ENCODE results near the gene IL1RL1.

The IL1RL1 gene

GRCh38 chr2:102355526-102356380 is 44.4 kb downstream of the IL1RL1 start, which contains the start of gene IL18R1:
Gene IL18R1, plus strand, starts transcription at chr2:102355796. Its CDS starts 6,865 bp downstream, at chr2:102362661.
- TF ChIP-seq CTCF (IDR thresholded peaks at IDR 0.05; ENCODE audit: borderline replicate concordance, insufficient read depth, low read depth, low read length), result peak; percentile 85
- peak within 1 kb of the TSS; percentile 86 for H3K4me3 ChIP-seq (ENCODE audit: low read depth, low read length)

GRCh38 chr2:102356381-102356712 is 45.0 kb downstream of the IL1RL1 start:
- TF ChIP-seq CTCF (IDR thresholded peaks at IDR 0.05; ENCODE audit: borderline replicate concordance, insufficient read depth, low read depth, low read length), result no peak
- peak overlapping the region; percentile 86 for H3K4me3 ChIP-seq (ENCODE audit: low read depth, low read length)

GRCh38 chr2:102356741-102357140 is 45.4 kb downstream of the IL1RL1 start:
- peak overlapping the region; percentile 21 for H3K4me3 ChIP-seq (ENCODE audit: low read depth, low read length)
- TF ChIP-seq CTCF (IDR thresholded peaks at IDR 0.05; ENCODE audit: borderline replicate concordance, insufficient read depth, low read depth, low read length), result no peak

- peak overlapping the region; percentile 39 for H3K4me3 ChIP-seq (ENCODE audit: low read depth, low read length)
- TF ChIP-seq CTCF (IDR thresholded peaks at IDR 0.05; ENCODE audit: borderline replicate concordance, insufficient read depth, low read depth, low read length), result no peak
Measured at GRCh38 chr2:102357937-102358336, 46.6 kb downstream of the IL1RL1 start.

DNA sequence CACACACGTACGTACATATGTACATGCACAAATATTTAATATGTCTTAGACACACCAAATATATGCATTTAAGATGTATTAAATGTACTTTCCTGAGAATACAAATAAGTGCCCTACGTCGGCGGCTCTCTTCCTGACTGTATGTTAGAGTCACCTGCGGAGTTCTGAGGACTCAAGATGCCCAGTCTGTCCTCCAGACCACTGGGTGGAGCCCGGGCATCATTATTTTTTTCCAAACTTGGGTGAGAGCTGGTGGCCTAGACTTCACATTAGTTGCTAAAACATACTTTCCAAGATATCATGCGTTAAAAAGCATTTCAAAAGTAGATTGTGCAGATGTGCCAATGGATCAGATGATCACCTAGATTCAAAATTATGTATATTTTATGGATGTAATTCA is 47.1 kb downstream of the IL1RL1 start:
- H3K4me3 ChIP-seq (ENCODE audit: low read depth, low read length), result no peak overlapping the region
- no peak for TF ChIP-seq CTCF (IDR thresholded peaks at IDR 0.05; ENCODE audit: borderline replicate concordance, insufficient read depth, low read depth, low read length)

DNA sequence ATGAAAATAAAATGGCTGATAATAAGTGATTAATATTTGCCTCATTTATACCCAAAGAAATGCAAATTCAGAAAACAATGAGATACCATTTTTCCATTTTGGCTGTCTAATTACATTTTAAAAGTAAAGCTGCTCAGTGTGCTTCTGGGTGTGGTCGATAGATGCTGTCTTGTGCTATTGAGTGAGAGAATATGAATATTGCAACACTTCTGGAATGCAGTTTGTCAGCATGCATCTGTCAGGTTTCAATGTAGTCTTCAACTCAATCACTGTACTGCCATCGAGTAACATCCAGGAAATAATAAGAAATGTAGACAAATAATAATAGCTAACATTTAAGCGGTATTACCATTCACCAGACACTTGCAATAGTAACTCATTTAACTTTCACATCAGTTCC is 48.2 kb downstream of the IL1RL1 start:
- no peak for TF ChIP-seq CTCF (IDR thresholded peaks at IDR 0.05; ENCODE audit: borderline replicate concordance, insufficient read depth, low read depth, low read length)
- H3K4me3 ChIP-seq (ENCODE audit: low read depth, low read length), result no peak overlapping the region

DNA sequence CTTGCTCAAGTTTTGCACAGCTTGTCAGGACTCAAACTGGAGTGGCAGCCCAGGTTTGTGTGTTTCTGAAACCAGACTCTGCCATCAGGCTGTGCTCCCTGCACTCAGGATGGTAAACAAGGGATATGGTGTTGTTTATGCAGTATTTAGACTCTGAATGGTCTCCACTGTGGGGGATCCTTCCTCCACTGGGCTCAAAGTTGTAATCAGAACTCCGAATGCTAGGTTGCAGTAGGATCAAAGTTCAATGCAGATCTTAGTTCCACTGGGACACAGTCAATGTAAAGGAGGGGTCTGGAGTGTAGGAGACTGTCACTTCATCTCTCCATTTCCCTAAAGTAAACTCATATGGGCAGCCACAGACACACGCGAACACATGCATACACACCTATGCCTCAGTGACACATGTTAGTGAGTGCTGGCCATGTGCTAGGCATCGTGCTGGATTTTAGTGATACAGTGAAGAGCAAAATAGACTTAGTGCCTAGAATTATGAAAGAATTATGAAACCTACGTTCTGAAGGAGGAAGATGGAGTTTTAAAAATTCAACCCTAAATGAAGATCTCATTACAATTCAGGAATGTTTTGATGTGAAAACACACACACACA is 50.4 kb downstream of the IL1RL1 start:
- H3K4me3 ChIP-seq (ENCODE audit: low read depth, low read length), result no peak overlapping the region
- TF ChIP-seq CTCF (IDR thresholded peaks at IDR 0.05; ENCODE audit: borderline replicate concordance, insufficient read depth, low read depth, low read length), result no peak
